Hepatocyte (in vitro differentiated cells): ENCODE data around the gene ESR1. TPM values are rescaled to one million over a fixed set of nuclear protein-coding genes. Genes with fewer than 3 reads are reported as not detected.

Source experiments
- DNase-seq: peaks from one replicate; pipeline ENCODE4 v3.0.0-alpha.2; 2016; ENCODE audit warnings: low spot score
- H2AFZ ChIP-seq: fragments of 200-600 bp; sonication (generic); 2 replicates; pipeline ENCODE4 v1.6.0; 2016; ENCODE audit warnings: antibody characterized with exemption, mild to moderate bottlenecking
- H3K27ac ChIP-seq: fragments of 200-600 bp; sonication (generic); 2 replicates; pipeline ENCODE4 v1.5.1; 2016; ENCODE audit warnings: mild to moderate bottlenecking
- H3K27me3 ChIP-seq: fragments of 200-600 bp; sonication (generic); 2 replicates; pipeline ENCODE4 v1.6.1; 2016
- H3K36me3 ChIP-seq: fragments of 200-600 bp; sonication (generic); replicated peaks from 2 replicates; pipeline ENCODE4 v1.5.1; 2016; ENCODE audit warnings: low read depth; ENCODE audit not compliant: insufficient read depth
- H3K4me1 ChIP-seq: fragments of 200-600 bp; sonication (generic); 2 replicates; pipeline ENCODE4 v1.5.1; 2016; ENCODE audit warnings: mild to moderate bottlenecking, moderate library complexity; ENCODE audit not compliant: insufficient read depth
- H3K4me2 ChIP-seq: fragments of 200-600 bp; sonication (generic); 2 replicates; pipeline ENCODE4 v1.6.0; 2016
- H3K4me3 ChIP-seq: fragments of 200-600 bp; sonication (generic); 2 replicates; pipeline ENCODE4 v1.5.1; 2016; ENCODE audit warnings: mild to moderate bottlenecking
- H3K79me2 ChIP-seq: fragments of 200-600 bp; sonication (generic); 2 replicates; pipeline ENCODE4 v1.6.0; 2017; ENCODE audit warnings: mild to moderate bottlenecking
- H3K9me2 ChIP-seq: fragments of 200-600 bp; sonication (generic); replicated peaks from 2 replicates; pipeline ENCODE4 v1.6.0; 2017; ENCODE audit warnings: mild to moderate bottlenecking; ENCODE audit not compliant: insufficient read depth
- H3K9me3 ChIP-seq: fragments of 200-600 bp; sonication (generic); 2 replicates; pipeline ENCODE4 v1.5.1; 2016; ENCODE audit warnings: low read depth, mild to moderate bottlenecking
- H4K20me1 ChIP-seq: fragments of 200-600 bp; sonication (generic); 2 replicates; pipeline ENCODE4 v1.6.0; 2016; ENCODE audit warnings: mild to moderate bottlenecking; ENCODE audit not compliant: insufficient read depth, poor library complexity, severe bottlenecking
- EZH2 ChIP-seq: fragments of 200-600 bp; sonication (generic); IDR thresholded peaks from 2 replicates; pipeline ENCODE4 v1.6.1; 2016; ENCODE audit warnings: antibody characterized with exemption, mild to moderate bottlenecking, borderline replicate concordance
- EZH2phosphoT487 ChIP-seq: fragments of 200-600 bp; sonication (generic); IDR thresholded peaks from one replicate; pipeline ENCODE4 v1.6.1; 2018; ENCODE audit warnings: antibody characterized with exemption, mild to moderate bottlenecking, low read depth, moderate library complexity; ENCODE audit not compliant: unreplicated experiment, severe bottlenecking
- WGBS: methylation state at CpG from one replicate; pipeline ENCODE4 v1.1.6; 2016; ENCODE audit warnings: low lambda C conversion rate; ENCODE audit errors: missing lambda C conversion rate; 5-methylcytosine and 5-hydroxymethylcytosine counted together
- polyA plus RNA-seq: library from polyadenylated mRNA; unstranded; fragments of >200 nt; fragmentation: Nextera tagmentation; extraction: Ambion mirVana; gene quantifications from 2 replicates; pipeline ENCODE4 v1.2.1, GENCODE V29; 2016
- total RNA-seq: library from RNA; depleted of rRNA; stranded (reverse); fragments of >200 nt; gene quantifications from 2 replicates; pipeline ENCODE4 v1.2.3, GENCODE V29; 2014
- TF ChIP-seq, protein P1 (sequence below): fragments of 200-600 bp; sonication (generic); IDR thresholded peaks from 2 replicates; pipeline ENCODE4 v1.5.1; 2016; ENCODE audit warnings: antibody characterized with exemption, mild to moderate bottlenecking; ENCODE audit not compliant: poor library complexity

Gene ESR1
- total and polyA plus RNA-seq, 2 experiments from 2014 or later, result 0.07 TPM; not detected in 1

DNA sequence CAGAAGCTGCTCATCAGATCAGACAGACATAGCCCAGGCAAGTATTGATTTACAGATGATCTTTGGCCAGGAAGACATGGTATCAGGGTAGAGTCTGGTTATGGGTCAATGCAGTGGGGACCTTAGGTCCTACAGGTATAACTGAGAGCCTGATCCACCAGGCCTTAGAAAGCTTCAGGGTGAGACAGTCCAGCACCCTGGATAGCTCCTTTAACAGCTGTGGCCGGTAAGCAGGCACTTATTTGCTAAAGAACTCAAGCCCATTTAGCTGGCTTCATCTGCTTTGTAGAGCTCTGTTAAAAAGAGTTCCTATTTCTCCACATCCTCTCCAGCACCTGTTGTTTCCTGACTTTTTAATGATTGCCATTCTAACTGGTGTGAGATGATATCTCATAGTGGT, 39.6 kb downstream of the ESR1 start:
- Histone ChIP-seq H3K4me2 (no peak overlapping the region), H3K4me1 (no peaks in the 10 kb centered on the region), H3K4me3 (no peak overlapping the region), H3K9me2 (no peaks in the 10 kb centered on the region), H4K20me1 (no peaks in the 10 kb centered on the region), H3K79me2 (no peaks in the 10 kb centered on the region), H3K36me3 (no peaks in the 10 kb centered on the region), H3K27me3 (no peaks in the 10 kb centered on the region), H3K9me3 (no peaks in the 10 kb centered on the region), H3K27ac (no peak overlapping the region), H2AFZ (no peak overlapping the region)
- WGBS, result 0% methylated on average over 1 of the region's 1 CpG
- TF ChIP-seq, protein P1, sequence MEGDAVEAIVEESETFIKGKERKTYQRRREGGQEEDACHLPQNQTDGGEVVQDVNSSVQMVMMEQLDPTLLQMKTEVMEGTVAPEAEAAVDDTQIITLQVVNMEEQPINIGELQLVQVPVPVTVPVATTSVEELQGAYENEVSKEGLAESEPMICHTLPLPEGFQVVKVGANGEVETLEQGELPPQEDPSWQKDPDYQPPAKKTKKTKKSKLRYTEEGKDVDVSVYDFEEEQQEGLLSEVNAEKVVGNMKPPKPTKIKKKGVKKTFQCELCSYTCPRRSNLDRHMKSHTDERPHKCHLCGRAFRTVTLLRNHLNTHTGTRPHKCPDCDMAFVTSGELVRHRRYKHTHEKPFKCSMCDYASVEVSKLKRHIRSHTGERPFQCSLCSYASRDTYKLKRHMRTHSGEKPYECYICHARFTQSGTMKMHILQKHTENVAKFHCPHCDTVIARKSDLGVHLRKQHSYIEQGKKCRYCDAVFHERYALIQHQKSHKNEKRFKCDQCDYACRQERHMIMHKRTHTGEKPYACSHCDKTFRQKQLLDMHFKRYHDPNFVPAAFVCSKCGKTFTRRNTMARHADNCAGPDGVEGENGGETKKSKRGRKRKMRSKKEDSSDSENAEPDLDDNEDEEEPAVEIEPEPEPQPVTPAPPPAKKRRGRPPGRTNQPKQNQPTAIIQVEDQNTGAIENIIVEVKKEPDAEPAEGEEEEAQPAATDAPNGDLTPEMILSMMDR, result no peak
- no peak for TF ChIP-seq EZH2
- TF ChIP-seq EZH2phosphoT487, result no peak
- DNase-seq, result peak; percentile 65

DNA sequence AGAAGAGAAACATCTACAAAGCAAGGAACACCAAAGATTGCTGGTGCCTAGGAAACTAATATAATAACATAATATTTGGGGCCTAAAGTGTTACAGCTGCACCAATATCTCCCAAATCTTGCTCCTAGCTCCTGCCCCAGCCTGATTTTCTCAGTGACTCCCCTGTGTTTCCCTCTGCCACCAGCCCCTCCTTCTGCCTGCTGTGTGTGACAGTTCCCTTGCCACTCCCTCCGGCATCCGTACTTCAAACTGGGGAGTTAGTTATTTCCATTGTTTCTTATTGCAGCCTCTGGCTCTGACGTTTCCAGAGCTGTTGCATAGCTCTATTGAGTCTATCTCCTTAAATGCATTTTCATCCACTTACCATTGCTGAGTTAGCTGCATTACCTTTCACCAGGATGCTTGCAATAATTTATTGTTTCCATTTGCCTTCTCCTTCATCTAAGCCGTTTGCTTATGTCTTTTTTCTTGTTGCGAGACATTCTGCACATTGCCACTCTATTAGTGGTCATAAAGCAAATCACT, 43.1 kb downstream of the ESR1 start:
- H3K36me3 ChIP-seq, result no peaks in the 10 kb centered on the region
- no peaks in the 10 kb centered on the region for H3K9me3 ChIP-seq
- no peaks in the 10 kb centered on the region for H4K20me1 ChIP-seq
- no peak for DNase-seq
- no peak overlapping the region for H3K27ac ChIP-seq
- no peak overlapping the region for H3K4me3 ChIP-seq
- H3K79me2 ChIP-seq, result no peaks in the 10 kb centered on the region
- no peak overlapping the region for H3K4me2 ChIP-seq
- H3K27me3 ChIP-seq, result peaks cover 3% of the 10 kb centered on the region
- H3K9me2 ChIP-seq, result no peaks in the 10 kb centered on the region
- 38% methylated on average over 5 of the region's 5 CpGs for WGBS
- H3K4me1 ChIP-seq, result no peaks in the 10 kb centered on the region
- TF ChIP-seq, protein P1, result no peak
- no peak for TF ChIP-seq EZH2phosphoT487
- no peak for TF ChIP-seq EZH2
- H2AFZ ChIP-seq, result no peak overlapping the region

DNA sequence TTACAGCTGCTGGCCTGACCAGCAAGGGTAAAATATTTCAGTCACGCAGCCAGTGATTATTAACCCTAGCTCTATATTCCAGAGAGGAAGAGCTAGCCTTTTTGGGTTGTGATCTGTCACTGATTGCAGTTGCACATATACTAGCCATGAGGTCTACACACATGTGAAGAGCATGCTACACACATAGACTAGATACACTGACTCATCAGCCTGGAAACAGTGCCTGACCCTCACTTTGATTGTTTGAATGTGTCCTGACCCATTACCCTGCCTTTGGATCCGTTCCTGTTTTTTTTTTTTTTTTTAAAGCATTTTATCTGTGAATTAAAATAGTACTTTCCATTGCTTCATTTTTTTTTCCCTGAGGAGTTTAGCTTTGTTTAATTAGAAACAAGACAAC, 50.8 kb downstream of the ESR1 start:
- Histone ChIP-seq H2AFZ (no peak overlapping the region), H3K36me3 (no peaks in the 10 kb centered on the region), H3K4me1 (no peaks in the 10 kb centered on the region), H3K27me3 (peaks cover 4% of the 10 kb centered on the region), H3K79me2 (no peaks in the 10 kb centered on the region), H3K9me3 (no peaks in the 10 kb centered on the region), H3K9me2 (no peaks in the 10 kb centered on the region), H3K4me3 (no peak overlapping the region), H3K27ac (no peak overlapping the region), H3K4me2 (no peak overlapping the region), H4K20me1 (no peaks in the 10 kb centered on the region)
- TF ChIP-seq EZH2phosphoT487 (no peak), EZH2 (no peak)
- TF ChIP-seq, protein P1, result no peak
- WGBS, result 79% methylated on average over 2 of the region's 2 CpGs
- DNase-seq, result no peak
